GM12872 (cell line): Measurements from ENCODE around the gene ST8SIA6.
A peak's percentile ranks its signal among the peaks of the same experiment; 100 is the strongest.

Experiments used
- TF ChIP-seq, protein P1 (sequence below): IDR thresholded peaks from 3 replicates; pipeline ENCODE4 v1.5.1; 2011; ENCODE audit warnings: low read depth, mild to moderate bottlenecking, low read length, moderate library complexity; ENCODE audit not compliant: insufficient read depth

ST8SIA6 gene

DNA sequence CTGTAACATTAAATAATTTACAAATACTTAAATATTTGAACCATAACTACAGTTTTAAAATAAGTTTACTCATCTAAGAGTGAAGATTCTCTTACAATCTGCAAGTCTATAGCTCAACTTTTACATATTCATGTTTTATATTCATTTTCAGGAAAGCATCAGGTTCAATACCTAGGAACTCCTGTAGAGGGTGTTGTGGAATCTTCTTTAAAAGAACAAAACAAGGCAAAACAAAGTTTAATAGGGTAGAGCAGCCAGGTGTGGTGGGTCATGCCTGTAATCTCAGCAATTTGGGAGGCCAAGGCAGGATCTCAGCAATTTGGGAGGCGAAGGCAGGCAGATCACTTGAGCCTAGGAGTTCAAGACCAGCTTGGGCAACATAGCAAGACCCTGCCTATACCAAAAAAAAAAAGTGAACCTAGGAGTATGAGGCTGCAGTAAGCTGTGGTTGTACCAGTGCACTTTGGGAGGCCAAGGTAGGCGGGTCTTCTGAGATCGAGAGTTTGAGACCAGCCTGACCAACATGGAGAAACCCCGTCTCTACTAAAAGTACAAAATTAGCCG, 45.1 kb downstream of the ST8SIA6 start:
- TF ChIP-seq, protein P1, sequence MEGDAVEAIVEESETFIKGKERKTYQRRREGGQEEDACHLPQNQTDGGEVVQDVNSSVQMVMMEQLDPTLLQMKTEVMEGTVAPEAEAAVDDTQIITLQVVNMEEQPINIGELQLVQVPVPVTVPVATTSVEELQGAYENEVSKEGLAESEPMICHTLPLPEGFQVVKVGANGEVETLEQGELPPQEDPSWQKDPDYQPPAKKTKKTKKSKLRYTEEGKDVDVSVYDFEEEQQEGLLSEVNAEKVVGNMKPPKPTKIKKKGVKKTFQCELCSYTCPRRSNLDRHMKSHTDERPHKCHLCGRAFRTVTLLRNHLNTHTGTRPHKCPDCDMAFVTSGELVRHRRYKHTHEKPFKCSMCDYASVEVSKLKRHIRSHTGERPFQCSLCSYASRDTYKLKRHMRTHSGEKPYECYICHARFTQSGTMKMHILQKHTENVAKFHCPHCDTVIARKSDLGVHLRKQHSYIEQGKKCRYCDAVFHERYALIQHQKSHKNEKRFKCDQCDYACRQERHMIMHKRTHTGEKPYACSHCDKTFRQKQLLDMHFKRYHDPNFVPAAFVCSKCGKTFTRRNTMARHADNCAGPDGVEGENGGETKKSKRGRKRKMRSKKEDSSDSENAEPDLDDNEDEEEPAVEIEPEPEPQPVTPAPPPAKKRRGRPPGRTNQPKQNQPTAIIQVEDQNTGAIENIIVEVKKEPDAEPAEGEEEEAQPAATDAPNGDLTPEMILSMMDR: peak; percentile 47

DNA sequence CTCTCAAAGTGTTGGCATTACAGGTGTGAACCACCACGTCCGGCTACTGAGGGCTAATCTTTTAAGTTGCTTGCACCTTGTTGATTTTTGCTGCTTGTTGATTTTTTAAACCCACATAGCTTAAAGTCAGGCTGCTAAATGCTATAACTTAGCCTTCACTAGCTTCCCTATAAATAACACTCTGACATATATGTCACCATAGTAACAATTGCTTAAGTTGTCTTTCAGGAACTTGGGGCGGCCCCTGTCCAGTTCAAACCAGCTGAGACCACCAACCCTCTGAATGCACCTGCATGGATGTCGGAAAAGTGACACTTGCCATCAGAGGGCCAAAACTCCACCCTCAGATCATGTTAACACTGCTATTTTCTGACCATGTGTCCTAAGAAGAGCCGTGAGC, 47.3 kb downstream of the ST8SIA6 start:
- TF ChIP-seq, protein P1: no peak

DNA sequence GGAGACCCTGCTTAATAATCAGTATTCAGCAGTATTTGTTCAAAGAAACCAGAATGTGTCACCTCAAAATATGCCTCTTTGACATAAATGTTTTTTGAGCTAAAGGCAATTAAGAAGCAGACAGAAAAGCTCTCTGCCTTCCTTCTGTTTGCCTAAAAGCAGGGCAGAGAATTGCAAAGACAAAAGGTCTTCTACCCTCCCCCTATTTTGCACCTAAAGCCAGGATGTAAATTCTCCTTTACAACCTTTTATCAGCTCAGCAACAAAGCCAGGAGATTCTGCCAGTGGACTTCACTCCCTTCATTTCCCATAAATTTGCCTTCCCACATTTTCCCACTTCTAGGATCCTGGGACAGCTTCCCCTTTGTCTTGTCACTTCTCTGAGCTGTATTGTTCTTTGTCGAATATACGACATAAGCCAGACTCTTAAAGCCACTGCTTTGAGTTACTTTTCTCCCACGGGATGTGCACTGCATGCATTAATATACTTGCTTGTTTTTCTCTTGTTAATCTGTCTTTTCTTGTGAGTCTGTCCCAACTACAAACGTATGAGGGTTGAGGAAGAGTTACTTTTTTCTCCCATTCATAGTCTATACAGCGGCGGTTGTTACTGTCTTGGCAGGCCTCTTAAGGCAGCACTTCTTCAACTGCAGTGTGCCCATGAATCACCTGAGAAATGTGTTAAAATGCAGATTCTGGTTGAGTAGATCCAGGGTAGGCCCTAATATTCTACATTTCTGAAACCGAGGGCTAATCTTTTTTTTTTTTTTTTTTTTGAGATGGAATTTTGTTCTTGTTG, 48.2 kb downstream of the ST8SIA6 start:
- TF ChIP-seq, protein P1: no peak

DNA sequence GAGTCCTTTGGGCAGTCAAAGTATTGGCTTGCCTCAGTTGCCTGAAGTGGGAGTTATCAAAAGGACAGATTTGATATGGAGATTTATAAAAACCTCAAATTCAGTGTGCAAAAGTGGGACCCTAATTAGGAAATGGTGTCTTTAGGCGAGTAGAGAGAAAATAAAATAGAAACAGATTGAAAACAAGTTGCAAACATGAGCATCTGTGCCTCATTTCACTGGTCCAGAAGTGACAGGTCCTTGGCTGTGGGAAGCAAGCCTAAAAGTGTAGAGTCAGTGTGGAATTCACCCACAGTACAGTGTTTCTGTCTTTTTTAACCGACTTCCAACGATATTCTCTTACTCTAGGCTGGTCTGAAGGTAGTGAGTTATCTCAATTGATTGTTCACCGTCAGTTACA, 51.2 kb downstream of the ST8SIA6 start:
- TF ChIP-seq, protein P1: no peak

DNA sequence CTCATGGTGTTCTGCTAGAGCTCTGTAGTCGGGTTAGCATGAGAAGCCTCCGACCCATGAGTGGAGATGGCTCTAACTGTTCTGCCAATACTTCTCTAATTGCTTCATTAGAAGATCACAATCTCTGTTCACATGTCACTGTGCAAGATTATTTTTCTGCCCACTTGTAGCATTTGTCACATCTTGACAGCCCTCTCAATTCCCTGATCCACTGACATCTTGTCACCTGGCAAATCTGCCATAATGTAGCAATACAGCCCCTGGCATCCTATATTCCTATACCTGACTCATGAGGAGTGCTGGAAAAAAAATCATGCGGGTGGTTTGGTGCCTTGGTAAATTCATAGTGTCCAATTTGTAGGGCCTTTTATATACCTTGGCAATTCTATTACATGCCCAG, 58.4 kb downstream of the ST8SIA6 start:
- TF ChIP-seq, protein P1: no peak

DNA sequence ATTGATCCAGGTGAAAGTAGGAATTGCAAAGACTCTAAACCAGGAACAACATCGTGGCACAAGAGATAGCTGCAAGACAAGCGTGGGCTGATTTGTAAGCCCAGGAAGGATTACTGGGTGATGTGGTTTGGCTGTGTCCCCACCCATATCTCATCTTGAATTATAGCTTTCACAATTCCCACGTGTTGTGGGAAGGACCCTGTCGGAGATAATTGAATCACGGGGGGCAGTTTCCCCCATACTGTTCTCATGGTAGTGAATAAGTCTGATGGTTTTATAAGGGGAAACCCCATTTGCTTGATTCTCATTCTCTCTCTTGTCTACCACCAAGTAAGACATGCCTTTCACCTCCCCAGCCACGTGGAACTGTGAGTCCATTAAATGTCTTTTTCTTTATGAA, 59.5 kb downstream of the ST8SIA6 start:
- TF ChIP-seq, protein P1: no peak

DNA sequence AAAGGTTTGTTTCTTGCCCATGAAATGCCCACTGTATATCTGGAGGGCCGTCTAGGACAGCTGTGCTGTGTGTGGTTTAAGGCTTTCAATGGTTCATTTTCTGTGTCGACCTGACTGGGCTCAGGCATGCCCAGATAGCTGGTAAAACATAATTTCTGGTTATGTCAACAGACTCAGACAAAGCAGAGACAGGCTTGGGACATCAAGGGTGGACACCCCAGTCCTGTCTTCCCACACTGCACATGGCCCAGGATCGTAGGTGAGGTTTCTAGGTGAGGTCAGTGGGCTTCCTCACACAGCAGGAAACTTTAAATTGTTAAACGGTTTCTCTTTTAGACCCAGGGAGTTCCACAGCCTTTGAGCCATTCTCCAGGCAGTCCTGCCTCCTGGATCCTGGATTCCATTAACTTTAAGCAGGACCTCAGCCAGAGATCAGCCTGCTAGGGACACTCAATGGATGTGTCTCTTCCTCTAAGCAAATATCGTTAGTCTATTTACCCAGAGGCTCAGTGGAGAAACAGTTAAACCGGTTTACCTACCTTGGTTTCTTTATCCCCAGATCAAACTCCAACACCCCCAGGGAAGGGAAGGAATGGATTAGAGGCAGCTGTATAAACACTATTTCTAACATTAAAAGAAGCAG, 66.4 kb downstream of the ST8SIA6 start:
- TF ChIP-seq, protein P1: no peak
